HepG2 (cell line): ENCODE measurements around the gene NOC2L. TPM values are rescaled to one million over a fixed set of nuclear protein-coding genes. Genes with fewer than 3 reads are reported as not detected.

ENCODE experiments used
- ETV6 ChIP-seq: sonication (generic); formaldehyde crosslinking; conservative IDR thresholded peaks from 2 replicates; pipeline ENCODE4 v1.4.0; 2020; ENCODE audit warnings: missing genetic modification reagents
- GLI4 ChIP-seq: sonication (generic); formaldehyde crosslinking; IDR thresholded peaks from 2 replicates; pipeline ENCODE4 v1.5.1; 2020; ENCODE audit warnings: missing genetic modification reagents, mild to moderate bottlenecking, moderate library complexity, borderline replicate concordance
- JDP2 ChIP-seq: sonication (generic); formaldehyde crosslinking; IDR thresholded peaks from 2 replicates; pipeline ENCODE4 v1.8.1; 2022; ENCODE audit warnings: missing genetic modification reagents, borderline replicate concordance
- KLF6 ChIP-seq: IDR thresholded peaks from 2 replicates; pipeline ENCODE4 v1.8.0; 2016; ENCODE audit warnings: missing biosample characterization, missing genetic modification reagents
- NAIF1 ChIP-seq: sonication (generic); formaldehyde crosslinking; IDR thresholded peaks from 2 replicates; pipeline ENCODE4 v1.5.0; 2020; ENCODE audit warnings: mild to moderate bottlenecking, missing genetic modification reagents, borderline replicate concordance
- ZMAT3 ChIP-seq: sonication (generic); formaldehyde crosslinking; conservative IDR thresholded peaks from 2 replicates; pipeline ENCODE4 v1.7.0; 2021; ENCODE audit warnings: missing genetic modification reagents
- ZNF256 ChIP-seq: sonication (generic); formaldehyde crosslinking; conservative IDR thresholded peaks from 2 replicates; pipeline ENCODE4 v1.4.0; 2020; ENCODE audit warnings: missing genetic modification reagents
- ZNF501 ChIP-seq: sonication (generic); formaldehyde crosslinking; IDR thresholded peaks from 2 replicates; pipeline ENCODE4 v1.5.1; 2020; ENCODE audit warnings: mild to moderate bottlenecking, moderate library complexity, missing genetic modification reagents
- ZNF562 ChIP-seq: sonication (generic); formaldehyde crosslinking; IDR thresholded peaks from 2 replicates; pipeline ENCODE4 v1.8.0; 2022; ENCODE audit warnings: missing genetic modification reagents, borderline replicate concordance
- ZNF577 ChIP-seq: sonication (generic); formaldehyde crosslinking; IDR thresholded peaks from 2 replicates; pipeline ENCODE4 v1.4.0; 2020; ENCODE audit warnings: mild to moderate bottlenecking, low read depth, missing genetic modification reagents, borderline replicate concordance
- ZNF619 ChIP-seq: sonication (generic); formaldehyde crosslinking; IDR thresholded peaks from 2 replicates; pipeline ENCODE4 v1.4.0; 2020; ENCODE audit warnings: mild to moderate bottlenecking, missing genetic modification reagents
- polyA plus RNA-seq, 8 experiments: library from polyadenylated mRNA; depleted of rRNA in 3 of 8; stranded (reverse) in 7 of 8; unstranded in 1 of 8; fragments of >200 nt; fragmentation: Illumina TruSeq in 4 of 8; extraction: Trizol in 4 of 8; gene quantifications; 2 replicates each; pipeline versions ENCODE4 v1.2.1 to v1.2.3, GENCODE V29; 2011 to 2016; ENCODE audit warnings: low read depth in 4 of 8, missing spikeins in 1 of 8, mixed read lengths in 1 of 8; ENCODE audit not compliant: insufficient read depth in 1 of 8
- total RNA-seq, 5 experiments: library from RNA; depleted of rRNA; stranded (reverse); fragments of >200 nt; fragmentation: Illumina TruSeq; extraction: Trizol; gene quantifications; 2 replicates each; pipeline ENCODE4 v1.2.3, GENCODE V29; 2016; ENCODE audit warnings: low read depth in 1 of 5
- TF ChIP-seq, protein P1 (sequence below): sonication (generic); formaldehyde crosslinking; IDR thresholded peaks from 2 replicates; pipeline ENCODE4 v1.4.0; 2020; ENCODE audit warnings: missing genetic modification reagents, mild to moderate bottlenecking, borderline replicate concordance
- TF ChIP-seq, protein P2 (sequence below): IDR thresholded peaks from 2 replicates; pipeline ENCODE4 v1.6.1; 2016; ENCODE audit warnings: low read depth, control low read depth
- TF ChIP-seq, protein P3 (sequence below): sonication (generic); formaldehyde crosslinking; IDR thresholded peaks from 2 replicates; pipeline ENCODE4 v1.4.0; 2020; ENCODE audit warnings: missing genetic modification reagents
- TF ChIP-seq, protein P4 (sequence below): conservative IDR thresholded peaks from 2 replicates; pipeline ENCODE4 v1.6.1; 2018; ENCODE audit warnings: missing genetic modification reagents

Gene NOC2L
- total and polyA plus RNA-seq, 2 of the 13 experiments (the other 11 are each of a cell fraction or from before 2014, with no cell fraction given): 32.0 to 103 TPM

DNA sequence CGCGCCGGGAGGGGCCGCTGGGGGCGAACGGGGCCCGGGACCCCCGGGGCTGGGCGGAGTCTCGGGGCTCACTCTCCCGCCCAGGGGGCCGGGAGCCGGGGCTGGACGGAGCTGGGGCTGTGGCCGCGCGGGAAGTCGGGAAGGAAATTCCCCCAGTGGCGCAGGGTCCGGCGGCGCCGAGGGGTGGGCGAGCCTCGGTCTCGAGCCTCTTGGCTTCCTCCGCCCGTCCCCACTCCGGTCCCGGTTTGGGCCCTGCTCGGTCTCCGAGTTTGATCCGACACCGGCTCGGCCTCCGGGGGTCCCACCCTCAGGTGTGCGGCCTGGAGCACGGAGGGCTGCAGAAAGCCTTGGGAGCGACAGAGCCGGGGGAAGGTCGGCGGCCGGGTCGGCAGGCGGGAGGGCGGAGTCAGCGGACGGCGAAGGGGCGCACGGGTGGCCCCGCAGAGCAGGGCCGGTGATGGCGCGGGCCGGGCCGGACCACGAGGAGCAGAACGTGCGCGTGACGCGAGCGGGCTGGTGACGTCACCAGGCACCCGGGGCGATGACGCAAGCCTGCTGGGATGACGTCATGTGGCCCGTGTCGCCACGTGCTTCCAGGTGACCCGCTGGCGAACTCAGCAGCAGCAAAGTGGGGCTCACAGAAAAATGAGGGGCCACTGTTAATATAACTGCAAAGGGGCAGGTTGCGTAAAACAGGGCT, 41.5 kb upstream of the NOC2L start (continued):
- TF ChIP-seq, protein P1, sequence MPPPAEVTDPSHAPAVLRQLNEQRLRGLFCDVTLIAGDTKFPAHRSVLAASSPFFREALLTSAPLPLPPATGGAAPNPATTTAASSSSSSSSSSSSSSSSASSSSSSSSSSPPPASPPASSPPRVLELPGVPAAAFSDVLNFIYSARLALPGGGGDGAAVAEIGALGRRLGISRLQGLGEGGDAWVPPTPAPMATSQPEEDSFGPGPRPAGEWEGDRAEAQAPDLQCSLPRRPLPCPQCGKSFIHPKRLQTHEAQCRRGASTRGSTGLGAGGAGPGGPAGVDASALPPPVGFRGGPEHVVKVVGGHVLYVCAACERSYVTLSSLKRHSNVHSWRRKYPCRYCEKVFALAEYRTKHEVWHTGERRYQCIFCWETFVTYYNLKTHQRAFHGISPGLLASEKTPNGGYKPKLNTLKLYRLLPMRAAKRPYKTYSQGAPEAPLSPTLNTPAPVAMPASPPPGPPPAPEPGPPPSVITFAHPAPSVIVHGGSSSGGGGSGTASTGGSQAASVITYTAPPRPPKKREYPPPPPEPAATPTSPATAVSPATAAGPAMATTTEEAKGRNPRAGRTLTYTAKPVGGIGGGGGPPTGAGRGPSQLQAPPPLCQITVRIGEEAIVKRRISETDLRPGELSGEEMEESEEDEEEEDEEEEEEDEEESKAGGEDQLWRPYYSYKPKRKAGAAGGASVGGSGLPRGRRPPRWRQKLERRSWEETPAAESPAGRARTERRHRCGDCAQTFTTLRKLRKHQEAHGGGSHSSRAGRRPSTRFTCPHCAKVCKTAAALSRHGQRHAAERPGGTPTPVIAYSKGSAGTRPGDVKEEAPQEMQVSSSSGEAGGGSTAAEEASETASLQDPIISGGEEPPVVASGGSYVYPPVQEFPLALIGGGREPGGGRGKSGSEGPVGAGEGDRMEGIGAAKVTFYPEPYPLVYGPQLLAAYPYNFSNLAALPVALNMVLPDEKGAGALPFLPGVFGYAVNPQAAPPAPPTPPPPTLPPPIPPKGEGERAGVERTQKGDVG (CRISPR knock-in tag): no peak
- TF ChIP-seq ZNF256 (CRISPR knock-in tag) (peak; percentile 47), JDP2 (no peak), KLF6 (peak; percentile 67; the same call in 1 of the 2 replicates), ZNF577 (CRISPR knock-in tag) (no peak), ZNF619 (CRISPR knock-in tag) (0 out of 2 replicates have a peak, but pooled peaks have one; percentile 51), ETV6 (0 out of 2 replicates have a peak, but pooled peaks have one; percentile 62), GLI4 (CRISPR knock-in tag) (peak; percentile 75; the same call in 1 of the 2 replicates), NAIF1 (CRISPR knock-in tag) (no peak; the same call in 1 of the 2 replicates), ZMAT3 (CRISPR knock-in tag) (peak; percentile 87; the same call in 1 of the 2 replicates), ZNF501 (CRISPR knock-in tag) (peak; percentile 89), ZNF562 (CRISPR knock-in tag) (no peak; the same call in 1 of the 2 replicates)
- TF ChIP-seq, protein P2, sequence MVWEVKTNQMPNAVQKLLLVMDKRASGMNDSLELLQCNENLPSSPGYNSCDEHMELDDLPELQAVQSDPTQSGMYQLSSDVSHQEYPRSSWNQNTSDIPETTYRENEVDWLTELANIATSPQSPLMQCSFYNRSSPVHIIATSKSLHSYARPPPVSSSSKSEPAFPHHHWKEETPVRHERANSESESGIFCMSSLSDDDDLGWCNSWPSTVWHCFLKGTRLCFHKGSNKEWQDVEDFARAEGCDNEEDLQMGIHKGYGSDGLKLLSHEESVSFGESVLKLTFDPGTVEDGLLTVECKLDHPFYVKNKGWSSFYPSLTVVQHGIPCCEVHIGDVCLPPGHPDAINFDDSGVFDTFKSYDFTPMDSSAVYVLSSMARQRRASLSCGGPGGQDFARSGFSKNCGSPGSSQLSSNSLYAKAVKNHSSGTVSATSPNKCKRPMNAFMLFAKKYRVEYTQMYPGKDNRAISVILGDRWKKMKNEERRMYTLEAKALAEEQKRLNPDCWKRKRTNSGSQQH (CRISPR knock-in tag): no peak
- TF ChIP-seq, protein P3, sequence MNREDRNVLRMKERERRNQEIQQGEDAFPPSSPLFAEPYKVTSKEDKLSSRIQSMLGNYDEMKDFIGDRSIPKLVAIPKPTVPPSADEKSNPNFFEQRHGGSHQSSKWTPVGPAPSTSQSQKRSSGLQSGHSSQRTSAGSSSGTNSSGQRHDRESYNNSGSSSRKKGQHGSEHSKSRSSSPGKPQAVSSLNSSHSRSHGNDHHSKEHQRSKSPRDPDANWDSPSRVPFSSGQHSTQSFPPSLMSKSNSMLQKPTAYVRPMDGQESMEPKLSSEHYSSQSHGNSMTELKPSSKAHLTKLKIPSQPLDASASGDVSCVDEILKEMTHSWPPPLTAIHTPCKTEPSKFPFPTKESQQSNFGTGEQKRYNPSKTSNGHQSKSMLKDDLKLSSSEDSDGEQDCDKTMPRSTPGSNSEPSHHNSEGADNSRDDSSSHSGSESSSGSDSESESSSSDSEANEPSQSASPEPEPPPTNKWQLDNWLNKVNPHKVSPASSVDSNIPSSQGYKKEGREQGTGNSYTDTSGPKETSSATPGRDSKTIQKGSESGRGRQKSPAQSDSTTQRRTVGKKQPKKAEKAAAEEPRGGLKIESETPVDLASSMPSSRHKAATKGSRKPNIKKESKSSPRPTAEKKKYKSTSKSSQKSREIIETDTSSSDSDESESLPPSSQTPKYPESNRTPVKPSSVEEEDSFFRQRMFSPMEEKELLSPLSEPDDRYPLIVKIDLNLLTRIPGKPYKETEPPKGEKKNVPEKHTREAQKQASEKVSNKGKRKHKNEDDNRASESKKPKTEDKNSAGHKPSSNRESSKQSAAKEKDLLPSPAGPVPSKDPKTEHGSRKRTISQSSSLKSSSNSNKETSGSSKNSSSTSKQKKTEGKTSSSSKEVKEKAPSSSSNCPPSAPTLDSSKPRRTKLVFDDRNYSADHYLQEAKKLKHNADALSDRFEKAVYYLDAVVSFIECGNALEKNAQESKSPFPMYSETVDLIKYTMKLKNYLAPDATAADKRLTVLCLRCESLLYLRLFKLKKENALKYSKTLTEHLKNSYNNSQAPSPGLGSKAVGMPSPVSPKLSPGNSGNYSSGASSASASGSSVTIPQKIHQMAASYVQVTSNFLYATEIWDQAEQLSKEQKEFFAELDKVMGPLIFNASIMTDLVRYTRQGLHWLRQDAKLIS (CRISPR knock-in tag): no peak
- TF ChIP-seq, protein P4, sequence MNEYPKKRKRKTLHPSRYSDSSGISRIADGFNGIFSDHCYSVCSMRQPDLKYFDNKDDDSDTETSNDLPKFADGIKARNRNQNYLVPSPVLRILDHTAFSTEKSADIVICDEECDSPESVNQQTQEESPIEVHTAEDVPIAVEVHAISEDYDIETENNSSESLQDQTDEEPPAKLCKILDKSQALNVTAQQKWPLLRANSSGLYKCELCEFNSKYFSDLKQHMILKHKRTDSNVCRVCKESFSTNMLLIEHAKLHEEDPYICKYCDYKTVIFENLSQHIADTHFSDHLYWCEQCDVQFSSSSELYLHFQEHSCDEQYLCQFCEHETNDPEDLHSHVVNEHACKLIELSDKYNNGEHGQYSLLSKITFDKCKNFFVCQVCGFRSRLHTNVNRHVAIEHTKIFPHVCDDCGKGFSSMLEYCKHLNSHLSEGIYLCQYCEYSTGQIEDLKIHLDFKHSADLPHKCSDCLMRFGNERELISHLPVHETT (CRISPR knock-in tag): peak; percentile 83
